GM13977 (cell line): Measurements from ENCODE around the gene NOTCH3.

Experiments
- DNase-seq: peaks from one replicate; pipeline ENCODE4 v3.0.0; 2012; ENCODE audit warnings: low spot score
- CTCF ChIP-seq: IDR thresholded peaks from 2 replicates; pipeline ENCODE4 v1.5.1; 2012; ENCODE audit warnings: mild to moderate bottlenecking, control low read depth; ENCODE audit not compliant: insufficient read depth; ENCODE audit errors: extremely low read depth, missing control alignments
- in situ Hi-C: fragments of 300-500 bp; cut with MboI; formaldehyde crosslinking; loops from one replicate; pipeline ENCODE4 v1.12.0; 2022; ENCODE audit warnings: low sequenced_read_pairs, low pct_unique_long_range_greater_than_20kb, mixed read lengths, inconsistent platforms; ENCODE audit not compliant: unreplicated experiment

NOTCH3 gene

DNA sequence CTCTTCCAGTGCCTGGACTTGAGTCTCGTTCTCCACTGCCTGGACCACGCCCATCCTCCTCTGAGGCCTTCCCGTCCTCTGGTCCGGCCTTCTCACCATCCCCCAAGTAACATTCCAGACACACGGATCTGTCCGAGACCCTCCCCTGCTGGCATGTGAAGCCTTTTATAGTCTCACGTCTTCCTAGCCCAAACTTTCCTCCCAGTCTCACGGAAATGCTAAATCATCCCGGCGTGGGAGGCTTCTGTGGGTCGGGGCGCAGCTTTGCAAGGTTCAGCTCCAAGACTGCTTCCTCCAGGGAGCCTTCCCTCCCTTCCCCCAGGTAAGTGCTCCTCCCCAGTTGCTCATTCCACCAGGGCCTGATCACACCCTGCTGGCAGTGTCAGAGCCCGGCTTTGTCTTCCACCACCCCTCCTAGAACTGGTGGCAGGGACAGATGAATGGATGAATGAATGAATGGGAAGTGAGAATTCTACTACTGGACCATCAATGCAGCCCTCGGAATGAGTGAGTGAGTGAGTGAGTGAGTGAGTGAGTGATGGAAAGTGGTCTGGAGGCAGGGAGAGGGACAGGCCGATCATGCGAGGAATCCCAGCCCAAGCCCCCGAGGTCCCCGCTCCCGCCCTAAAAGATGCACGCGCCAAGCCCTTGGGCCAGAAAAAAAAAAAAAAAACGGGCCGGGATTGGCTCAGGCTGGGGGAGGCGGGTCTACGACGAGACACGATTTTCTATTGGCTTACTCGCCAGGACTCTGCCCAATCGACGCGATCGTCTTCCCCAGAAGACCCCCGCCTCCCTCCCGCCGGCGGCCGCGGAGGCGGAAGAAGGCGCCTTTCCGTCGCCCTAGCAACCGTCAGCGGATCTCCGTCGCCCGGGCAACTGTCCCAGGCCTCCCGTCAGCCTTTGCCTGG, 22.2 kb upstream of the NOTCH3 start:
- no peak for TF ChIP-seq CTCF
- DNase-seq, result peak; percentile 99
- in situ Hi-C loops, result no loop called here

DNA sequence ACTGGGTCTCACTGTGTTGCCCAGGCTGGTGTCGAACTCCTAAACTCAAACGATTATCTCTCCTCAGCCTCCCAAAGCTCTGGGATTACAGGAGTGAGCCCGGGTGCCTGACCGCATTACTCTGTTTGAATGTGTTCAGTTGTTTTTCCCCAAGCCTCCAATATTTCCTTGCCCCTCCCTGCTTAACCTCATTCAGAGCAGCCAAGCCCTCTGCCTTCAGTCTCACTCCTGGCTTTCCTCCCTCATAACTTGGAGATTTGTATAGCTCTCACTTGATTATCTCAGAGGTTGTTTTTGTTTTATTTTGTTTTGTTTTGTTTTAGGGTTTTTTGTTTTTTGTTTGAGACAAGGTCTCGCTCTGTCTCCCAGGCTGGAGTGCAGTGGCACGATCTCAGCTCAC, 20.0 kb upstream of the NOTCH3 start:
- no peak for DNase-seq
- in situ Hi-C loops, result no loop called here
- TF ChIP-seq CTCF, result no peak

DNA sequence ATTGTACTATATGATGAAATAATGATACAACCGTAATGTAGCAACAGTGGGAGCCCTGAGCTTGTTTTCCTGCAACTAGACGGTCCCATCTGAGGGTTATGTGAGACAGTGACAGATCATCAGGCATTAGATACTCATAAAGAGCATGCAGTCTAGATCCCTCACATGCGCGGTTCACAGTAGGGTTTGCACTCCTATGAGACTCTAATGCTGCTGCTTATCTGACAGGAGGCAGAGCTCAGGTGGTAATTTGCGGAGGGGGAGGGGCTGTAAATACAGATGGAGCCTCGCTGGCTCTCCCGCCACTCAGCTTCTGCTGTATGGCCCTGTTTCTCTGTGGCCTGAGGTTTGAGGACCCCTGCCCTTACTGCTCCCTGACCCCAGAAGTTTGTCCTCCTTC, 17.7 kb upstream of the NOTCH3 start:
- no peak for TF ChIP-seq CTCF
- in situ Hi-C loops, result no loop called here
- no peak for DNase-seq

DNA sequence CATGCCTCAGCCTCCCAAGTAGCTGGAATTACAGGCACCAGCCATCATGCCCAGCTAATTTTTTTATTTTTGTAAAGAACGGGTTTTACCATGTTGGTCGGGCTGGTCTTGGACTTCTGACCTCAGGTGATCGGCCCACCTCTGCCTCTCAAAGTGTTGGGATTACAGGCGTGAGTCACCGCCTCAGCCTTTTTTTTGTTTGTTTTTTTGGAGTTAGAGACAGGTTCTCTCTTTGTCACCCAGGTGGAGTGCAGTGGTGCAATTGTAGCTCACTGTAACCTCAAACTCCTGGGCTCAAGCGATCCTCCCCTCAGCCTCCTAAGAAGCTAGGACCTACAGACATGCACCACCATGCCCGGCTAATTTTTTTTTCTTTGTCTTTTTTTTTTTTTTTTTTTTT, 15.6 kb upstream of the NOTCH3 start:
- in situ Hi-C loops, result no loop called here
- TF ChIP-seq CTCF, result no peak
- DNase-seq, result no peak

DNA sequence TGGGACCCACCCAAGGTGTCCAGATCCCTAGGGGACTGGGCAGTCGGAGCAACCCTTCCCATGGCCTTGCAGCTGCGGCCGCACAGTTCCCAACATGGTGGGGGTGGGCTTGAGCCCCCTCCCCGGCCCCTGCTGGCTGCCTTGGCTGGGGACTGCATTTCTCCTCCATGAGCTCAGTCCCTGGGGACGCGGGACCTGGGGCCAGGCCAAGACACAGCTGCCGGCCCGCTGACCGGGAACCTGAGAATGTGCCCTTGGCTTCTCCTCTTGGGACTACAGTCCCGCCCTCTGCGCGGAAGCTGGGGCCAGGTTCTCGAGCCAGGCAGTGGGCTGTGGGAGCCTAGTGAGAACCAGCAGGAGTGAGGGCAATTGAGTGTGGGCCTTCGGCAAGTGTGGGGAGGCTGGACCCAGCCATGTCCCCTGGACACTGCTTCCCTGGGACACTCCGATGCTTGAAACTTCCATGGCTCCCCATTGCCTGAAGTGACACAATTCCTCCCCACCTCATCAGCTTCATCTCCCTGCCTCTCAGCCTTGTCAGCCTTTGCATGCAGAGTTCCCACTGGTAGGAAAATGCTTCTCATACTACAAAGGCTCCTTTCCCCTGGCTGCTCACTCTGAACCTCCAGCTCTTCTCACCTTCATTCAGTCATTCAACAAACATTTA, 13.1 kb upstream of the NOTCH3 start:
- no peak for DNase-seq
- no peak for TF ChIP-seq CTCF
- in situ Hi-C loops, result no loop called here

DNA sequence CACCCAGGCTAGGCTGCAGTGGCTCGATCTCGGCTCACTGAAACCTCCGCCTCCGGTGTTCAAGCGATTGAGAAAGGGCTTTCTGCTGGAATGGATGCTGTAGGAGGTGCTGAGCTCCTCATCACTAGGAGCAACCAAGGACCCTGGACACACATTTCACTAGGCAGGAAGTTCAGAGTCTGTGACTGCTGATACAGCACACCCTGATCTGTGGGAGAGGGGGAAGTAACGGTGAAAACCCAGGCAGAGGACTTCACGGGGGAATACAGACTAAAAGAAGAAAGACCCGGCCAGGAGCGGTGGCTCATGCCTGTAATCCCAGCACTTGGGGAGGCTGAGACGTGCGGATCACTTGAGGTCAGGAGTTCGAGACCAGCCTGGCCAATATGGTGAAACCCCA, 11.9 kb upstream of the NOTCH3 start:
- no peak for TF ChIP-seq CTCF
- DNase-seq, result no peak
- in situ Hi-C loops, result no loop called here
